GM12865 (cell line): ENCODE data around the gene CKMT2.

Experiments
- DNase-seq: peaks from one replicate; pipeline ENCODE4 v3.0.0; 2010; ENCODE audit warnings: low read depth
- H3K4me3 ChIP-seq: 2 replicates; pipeline ENCODE4 v1.5.1; 2011; ENCODE audit warnings: mild to moderate bottlenecking, low read depth, low read length, control low read depth
- CTCF ChIP-seq: IDR thresholded peaks from 2 replicates; pipeline ENCODE4 v1.5.1; 2011; ENCODE audit warnings: low read length, control low read depth, low read depth, inconsistent platforms; ENCODE audit not compliant: insufficient read depth; ENCODE audit errors: missing control alignments

Gene CKMT2

GRCh38 chr5:81204205-81204604 lies 28.9 kb upstream of the CKMT2 start:
- DNase-seq, result no peak
- TF ChIP-seq CTCF, result no peak
- H3K4me3 ChIP-seq, result no peak overlapping the region

GRCh38 chr5:81205058-81205457 lies 28.1 kb upstream of the CKMT2 start:
- DNase-seq, result no peak
- no peak overlapping the region for H3K4me3 ChIP-seq
- no peak for TF ChIP-seq CTCF

GRCh38 chr5:81207009-81207408 lies 26.1 kb upstream of the CKMT2 start:
- no peak overlapping the region for H3K4me3 ChIP-seq
- peak; percentile 35 for TF ChIP-seq CTCF
- peak; percentile 35 for DNase-seq

GRCh38 chr5:81208904-81209303 lies 24.2 kb upstream of the CKMT2 start:
- DNase-seq, result no peak
- no peak overlapping the region for H3K4me3 ChIP-seq
- no peak for TF ChIP-seq CTCF

- TF ChIP-seq CTCF, result no peak
- H3K4me3 ChIP-seq, result no peak overlapping the region
- DNase-seq, result no peak
Observed at GRCh38 chr5:81209386-81209785, 23.7 kb upstream of the CKMT2 start.

GRCh38 chr5:81209869-81210493 lies 23.1 kb upstream of the CKMT2 start:
- no peak for TF ChIP-seq CTCF
- peak; percentile 36 for DNase-seq
- H3K4me3 ChIP-seq, result no peak overlapping the region

- no peak overlapping the region for H3K4me3 ChIP-seq
- TF ChIP-seq CTCF, result no peak
- peak; percentile 77 for DNase-seq
Observed at GRCh38 chr5:81212211-81212751, 20.8 kb upstream of the CKMT2 start.
